Left ventricle myocardium superior (tissue), 1 donor: ENCODE measurements around the gene UPF1. TPM values are rescaled to one million over a fixed set of nuclear protein-coding genes. Genes with fewer than 3 reads are reported as not detected.
A peak's percentile ranks its signal among the peaks of the same experiment; 100 is the strongest.

Source experiments
- ATAC-seq: fragments of 200-7000 bp; cut with Tn5 transposase; one replicate; pipeline ENCODE4 v1.9.1; 2020; ENCODE audit warnings: mild to moderate bottlenecking, moderate library complexity
- DNase-seq: peaks from one replicate; pipeline ENCODE4 v3.0.0-alpha.2; 2020
- intact Hi-C: fragments of 100-400 bp; cut with micrococcal nuclease; formaldehyde crosslinking; loops from one replicate; pipeline ENCODE4 v1.11.0; 2022
- long read RNA-seq: library from polyadenylated mRNA; unstranded; transcript quantifications from one replicate; pipeline ENCODE4 v2.0.0, GENCODE V29; 2021
- total RNA-seq: library from RNA; stranded (reverse); fragmentation: NEBNext Ultra II Directional; extraction: Animal tissue kit (Norgen Biotek cat#: 25700); gene quantifications from one replicate; pipeline ENCODE4 v1.2.1, GENCODE V29; 2021
- donor health status: DM: no; HTN: yes; CAD: no; lungs with severe emphysema.

Gene UPF1
- 37.3 TPM for total RNA-seq
- long read RNA-seq, full-length matches to known transcripts, result 31 of 76 reads
- long read RNA-seq, partial matches to known transcripts, result 35 of 76 reads
- long read RNA-seq, other reads (novel, unspliced or antisense), result 10 of 76 reads

GRCh38 chr19:18831524-18832305, at the start of gene UPF1:
UPF1 (plus strand) TSS chr19:18831959; CDS start chr19:18832210, 251 bp downstream.
- ATAC-seq (peak; percentile 96), DNase-seq (peak; percentile 97)
- intact Hi-C loops, result no loop called here

- intact Hi-C loops, result no loop called here
- no peak for DNase-seq
- ATAC-seq, result no peak
Measured at GRCh38 chr19:18782559-18783225, 49.1 kb upstream of the UPF1 start.

- intact Hi-C loops, result no loop called here
- no peak for ATAC-seq
- no peak for DNase-seq
Measured at GRCh38 chr19:18783958-18784785, 47.6 kb upstream of the UPF1 start.

- intact Hi-C loops, result no loop called here
- DNase-seq (no peak), ATAC-seq (no peak)
Measured at GRCh38 chr19:18784786-18785120, 47.0 kb upstream of the UPF1 start.

GRCh38 chr19:18785179-18786124, 46.3 kb upstream of the UPF1 start:
- DNase-seq, result peak; percentile 85
- intact Hi-C loops, result no loop called here
- ATAC-seq, result peak; percentile 80

GRCh38 chr19:18788529-18789421, 43.0 kb upstream of the UPF1 start:
- DNase-seq, result no peak
- no peak for ATAC-seq
- intact Hi-C loops, result no loop called here

- no peak for DNase-seq
- intact Hi-C loops, result no loop called here
- ATAC-seq, result no peak
Measured at GRCh38 chr19:18789422-18789869, 42.3 kb upstream of the UPF1 start.

GRCh38 chr19:18789883-18790565, 41.7 kb upstream of the UPF1 start:
- peak; percentile 24 for ATAC-seq

GRCh38 chr19:18790566-18791314, 41.0 kb upstream of the UPF1 start, which contains the start of gene COMP:
COMP (minus strand) TSS chr19:18791305; CDS start chr19:18791269, 36 bp downstream.
- no peak for ATAC-seq
- no peak for DNase-seq

More at GRCh38 chr19:18789883-18790565, 41.7 kb upstream of the UPF1 start:
- intact Hi-C loops, result no loop called here
- DNase-seq, result peak; percentile 60

GRCh38 chr19:18791315-18791678, 40.5 kb upstream of the UPF1 start:
- intact Hi-C loops, result no loop called here
- no peak for ATAC-seq
- DNase-seq, result no peak

More at GRCh38 chr19:18790566-18791314, 41.0 kb upstream of the UPF1 start, which contains the start of gene COMP:
- intact Hi-C loops, result no loop called here

- ATAC-seq (no peak), DNase-seq (no peak)
- intact Hi-C loops, result no loop called here
Measured at GRCh38 chr19:18792661-18793060, 39.1 kb upstream of the UPF1 start.

GRCh38 chr19:18793144-18794028, 38.4 kb upstream of the UPF1 start:
- DNase-seq, result no peak
- no peak for ATAC-seq
- intact Hi-C loops, result no loop called here

- ATAC-seq (no peak), DNase-seq (no peak)
- intact Hi-C loops, result no loop called here
Measured at GRCh38 chr19:18794029-18794313, 37.8 kb upstream of the UPF1 start.

GRCh38 chr19:18794692-18795091, 37.1 kb upstream of the UPF1 start:
- intact Hi-C loops, result no loop called here
- DNase-seq, result no peak
- ATAC-seq, result no peak

- peak; percentile 46 for ATAC-seq
- DNase-seq, result no peak
- intact Hi-C loops, result no loop called here
Measured at GRCh38 chr19:18795540-18795939, 36.2 kb upstream of the UPF1 start.

- DNase-seq (no peak), ATAC-seq (no peak)
- intact Hi-C loops, result no loop called here
Measured at GRCh38 chr19:18796239-18796638, 35.5 kb upstream of the UPF1 start.
